Smooth muscle cell of trachea (primary cell): ENCODE measurements around the gene COG2. TPM values are rescaled to one million over a fixed set of nuclear protein-coding genes. Genes with fewer than 3 reads are reported as not detected.

Experiments
- total RNA-seq: library from RNA; depleted of rRNA; stranded (reverse); fragments of >200 nt; gene quantifications from 2 replicates; pipeline ENCODE4 v1.2.1, GENCODE V29; 2014

Gene COG2
- 22.5 and 22.8 TPM in 2 replicates for total RNA-seq

DNA sequence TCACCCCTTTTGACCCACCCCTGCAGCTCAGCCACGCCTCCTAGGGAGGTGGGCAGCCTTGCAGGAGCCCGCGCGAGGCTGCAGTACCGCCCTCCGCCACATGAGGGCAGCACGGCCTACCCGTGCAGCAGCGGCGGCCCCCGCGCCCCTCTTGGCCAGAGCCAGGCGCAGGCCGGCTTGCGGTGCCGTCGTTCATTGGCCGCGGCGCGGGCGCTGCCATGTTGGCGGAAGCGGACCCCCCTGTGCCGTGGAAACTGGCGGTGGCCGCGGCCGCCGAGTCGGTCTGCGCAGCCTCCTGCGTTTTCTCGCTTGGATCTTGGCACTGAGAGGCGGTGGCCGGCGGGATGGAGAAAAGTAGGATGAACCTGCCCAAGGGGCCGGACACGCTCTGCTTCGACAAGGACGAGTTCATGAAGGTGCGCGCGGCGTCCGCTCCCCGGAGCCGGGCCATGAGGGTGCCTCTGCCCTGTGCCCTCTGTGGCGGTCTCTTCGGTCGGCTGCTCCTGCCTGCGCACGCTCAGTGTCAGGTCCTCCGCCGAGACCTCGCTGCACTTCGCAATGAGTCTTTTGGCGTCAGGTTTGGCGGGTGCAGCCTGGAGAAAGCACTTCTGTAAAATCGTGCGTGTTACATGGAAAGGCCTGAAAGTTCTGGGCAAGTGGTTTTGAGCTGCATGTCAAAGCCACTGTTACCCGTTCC, at the start of gene COG2:
Gene COG2 (plus strand): TSS at position 219 of the 697 bp plus-strand sequence. CDS start 126 bp downstream, at position 345.

DNA sequence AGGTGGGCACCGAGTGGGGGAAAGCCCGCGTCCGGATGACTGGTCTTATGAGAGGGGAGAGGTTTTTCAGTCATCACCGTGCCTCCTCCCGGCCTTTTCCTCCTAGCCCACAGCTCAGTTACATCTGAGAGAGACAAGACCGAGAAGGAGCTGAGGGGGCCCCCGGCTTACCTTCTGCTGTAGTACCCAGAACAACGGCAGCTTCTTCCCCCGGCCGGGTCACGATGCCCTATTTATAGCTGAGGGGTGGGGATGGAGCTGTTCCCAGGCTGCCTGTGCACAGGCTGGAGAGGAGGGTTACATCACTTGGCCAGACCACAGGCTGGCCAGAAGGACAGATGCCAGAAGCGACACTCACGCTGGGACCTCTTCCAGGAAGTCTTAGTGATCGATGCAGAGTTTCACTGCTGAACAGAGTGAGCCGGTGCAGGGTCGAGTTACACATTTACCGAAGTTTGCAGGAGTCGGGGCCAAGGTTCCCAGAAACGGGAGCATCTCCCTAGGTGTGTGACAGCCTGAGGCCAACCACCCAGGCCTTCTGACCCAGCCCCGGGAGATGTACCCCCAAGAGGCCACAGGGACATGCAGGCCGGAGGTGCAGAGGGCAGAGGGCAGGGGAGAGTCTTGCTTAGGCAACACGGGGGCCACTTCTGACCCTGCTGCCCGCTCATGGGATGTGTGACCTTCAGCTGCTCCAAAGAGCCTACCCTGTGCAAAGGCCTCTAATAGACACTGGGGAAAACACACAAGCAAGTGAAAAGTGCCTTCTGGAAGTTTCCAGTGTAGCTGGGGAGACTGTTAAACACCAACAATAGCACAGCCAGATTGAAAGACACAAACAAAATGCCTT, 71.9 kb downstream of the COG2 start, which contains the start of gene AGT:
Gene AGT (minus strand): TSS at position 208 of the 850 bp plus-strand sequence. CDS start 3,299 bp downstream, outside the sequence.

Other genes starting within 250 kb of the COG2 start
- gene PGBD5, start 216.1 kb upstream of the COG2 start, total RNA-seq: 1.7 TPM in 1 of 2 replicates, not detected in the other
- 1.3 and 2.0 TPM in 2 replicates for gene AGT, start 71.6 kb downstream of the COG2 start, total RNA-seq
- 0.15 TPM in 1 of 2 replicates, not detected in the other for gene CAPN9, start 104.9 kb downstream of the COG2 start, total RNA-seq
- 21.4 and 42.7 TPM in 2 replicates for gene C1orf198, start 226.0 kb downstream of the COG2 start, total RNA-seq